IMR-90 (cell line): Measurements from ENCODE around the gene SLC5A11. TPM values are rescaled to one million over a fixed set of nuclear protein-coding genes. Genes with fewer than 3 reads are reported as not detected.

Experiments
- ATAC-seq: fragments of 200-7000 bp; cut with Tn5 transposase; 2 replicates; pipeline ENCODE4 v1.9.1; 2020; ENCODE audit warnings: low read depth, mild to moderate bottlenecking, moderate library complexity
- BruUV-seq: library from RNA; stranded (reverse); fragments of 400-500 nt; replicated peaks from 2 replicates; lab custom pipeline; 2021; lab: Mats Ljungman, UMichigan
- CTCF ChIA-PET: fragments of 300-600 bp; formaldehyde crosslinking; extraction: SDS; loops from one replicate; lab custom pipeline; 2021; ENCODE audit warnings: antibody characterized with exemption; lab: Yijun Ruan, JAX
- POLR2A ChIA-PET: fragments of 300-600 bp; sonication (Branson Sonifier 250); formaldehyde crosslinking; loops from one replicate; lab custom pipeline; 2022; ENCODE audit warnings: antibody characterized with exemption; ENCODE audit not compliant: unreplicated experiment; lab: Charles Lee
- DNase-seq: peaks from one replicate; pipeline ENCODE4 v3.0.0; 2013
- H2AFZ ChIP-seq: replicated peaks from 2 replicates; pipeline ENCODE3; 2013; ENCODE audit warnings: low read length, mild to moderate bottlenecking; ENCODE audit not compliant: poor library complexity
- H2AK5ac ChIP-seq: 2 replicates; pipeline ENCODE4 v1.6.1; 2013; ENCODE audit warnings: low read depth, low read length, inconsistent platforms
- H2AK9ac ChIP-seq: replicated peaks from 2 replicates; pipeline ENCODE3; 2013; ENCODE audit warnings: mild to moderate bottlenecking, low read depth, low read length, moderate library complexity; ENCODE audit not compliant: poor library complexity
- H2BK120ac ChIP-seq: 2 replicates; pipeline ENCODE4 v1.6.1; 2013; ENCODE audit warnings: low read depth, low read length, inconsistent platforms
- H2BK15ac ChIP-seq: 3 replicates; pipeline ENCODE4 v1.6.1; 2013; ENCODE audit warnings: low read depth, low read length, inconsistent platforms
- H2BK20ac ChIP-seq: 2 replicates; pipeline ENCODE4 v1.6.1; 2013; ENCODE audit warnings: low read depth, mild to moderate bottlenecking, inconsistent platforms, low read length, moderate library complexity
- H2BK5ac ChIP-seq: 2 replicates; pipeline ENCODE4 v1.6.1; 2013; ENCODE audit warnings: mild to moderate bottlenecking, low read depth, low read length, inconsistent platforms; ENCODE audit not compliant: poor library complexity, severe bottlenecking
- H3K14ac ChIP-seq: replicated peaks from 2 replicates; pipeline ENCODE4 v1.6.1; 2013; ENCODE audit warnings: low read depth, low read length, inconsistent platforms
- H3K18ac ChIP-seq: 2 replicates; pipeline ENCODE4 v1.6.1; 2013; ENCODE audit warnings: low read depth, low read length, control low read depth
- H3K23ac ChIP-seq: 2 replicates; pipeline ENCODE4 v1.6.1; 2013; ENCODE audit warnings: low read depth, low read length, inconsistent platforms
- H3K27ac ChIP-seq: 2 replicates; pipeline ENCODE4 v1.5.1; 2013; ENCODE audit warnings: mild to moderate bottlenecking, control low read depth, low read length; ENCODE audit not compliant: insufficient read depth
- H3K27me3 ChIP-seq: 2 replicates; pipeline ENCODE4 v1.6.1; 2013; ENCODE audit warnings: low read length; ENCODE audit not compliant: control insufficient read depth, insufficient read depth
- H3K36me3 ChIP-seq: 2 replicates; pipeline ENCODE4 v1.6.1; 2013; ENCODE audit warnings: low read length, mixed read lengths; ENCODE audit not compliant: control insufficient read depth, insufficient read depth
- H3K4ac ChIP-seq: 2 replicates; pipeline ENCODE4 v1.6.1; 2013; ENCODE audit warnings: low read depth, low read length, inconsistent platforms
- H3K4me1 ChIP-seq: 2 replicates; pipeline ENCODE4 v1.6.1; 2013; ENCODE audit warnings: low read length, mixed read lengths; ENCODE audit not compliant: control insufficient read depth, insufficient read depth
- H3K4me2 ChIP-seq: 2 replicates; pipeline ENCODE4 v1.6.1; 2013; ENCODE audit warnings: low read depth, mild to moderate bottlenecking, control low read depth, low read length, moderate library complexity
- H3K4me3 ChIP-seq: 2 replicates; pipeline ENCODE4 v1.5.1; 2013; ENCODE audit warnings: low read depth, mild to moderate bottlenecking, control low read depth, low read length, moderate library complexity; ENCODE audit not compliant: insufficient read depth
- H3K56ac ChIP-seq: 2 replicates; pipeline ENCODE4 v1.6.1; 2013; ENCODE audit warnings: low read length, inconsistent platforms; ENCODE audit not compliant: insufficient read depth; ENCODE audit errors: extremely low read depth
- H3K79me1 ChIP-seq, 2 experiments: 2 replicates each; pipeline ENCODE4 v1.6.1; 2013; ENCODE audit warnings: low read length in 2 of 2, inconsistent platforms in 1 of 2, low read depth in 1 of 2
- H3K9ac ChIP-seq: 2 replicates; pipeline ENCODE4 v1.6.1; 2013; ENCODE audit warnings: low read depth, low read length, control low read depth
- H3K9me1 ChIP-seq: 2 replicates; pipeline ENCODE4 v1.6.1; 2013; ENCODE audit warnings: low read length, inconsistent platforms; ENCODE audit not compliant: insufficient read depth
- H3K9me3 ChIP-seq: 2 replicates; pipeline ENCODE4 v1.6.1; 2013; ENCODE audit warnings: low read length; ENCODE audit not compliant: control insufficient read depth, insufficient read depth
- H4K20me1 ChIP-seq: 2 replicates; pipeline ENCODE4 v1.6.1; 2013; ENCODE audit warnings: low read length, inconsistent platforms; ENCODE audit not compliant: insufficient read depth
- H4K5ac ChIP-seq: 2 replicates; pipeline ENCODE4 v1.6.1; 2013; ENCODE audit warnings: mild to moderate bottlenecking, low read depth, low read length, control low read depth
- H4K8ac ChIP-seq, 2 experiments: 2 replicates each; pipeline ENCODE4 v1.6.1; 2013; ENCODE audit warnings: low read depth in 2 of 2, low read length in 2 of 2, control low read depth in 1 of 2, inconsistent platforms in 1 of 2
- H4K91ac ChIP-seq: 2 replicates; pipeline ENCODE4 v1.6.1; 2013; ENCODE audit warnings: low read depth, low read length, inconsistent platforms; ENCODE audit not compliant: insufficient read depth
- CEBPB ChIP-seq: IDR thresholded peaks from 2 replicates; pipeline ENCODE4 v1.6.1; 2012; ENCODE audit warnings: low read depth, low read length, improper control_type of control experiment
- CHD1 ChIP-seq: IDR thresholded peaks from 2 replicates; pipeline ENCODE4 v1.6.1; 2012; ENCODE audit warnings: low read depth, low read length, improper control_type of control experiment
- ELK1 ChIP-seq: fragments of 150-350 bp; IDR thresholded peaks from 2 replicates; pipeline ENCODE4 v1.6.1; 2016; ENCODE audit warnings: low read depth, mild to moderate bottlenecking, low read length, moderate library complexity, borderline replicate concordance
- FOS ChIP-seq: fragments of 150-350 bp; IDR thresholded peaks from 2 replicates; pipeline ENCODE4 v1.6.1; 2016; ENCODE audit warnings: low read depth, low read length
- MAFK ChIP-seq: IDR thresholded peaks from 2 replicates; pipeline ENCODE4 v1.6.1; 2012; ENCODE audit warnings: low read depth, low read length, improper control_type of control experiment
- MAZ ChIP-seq: IDR thresholded peaks from 2 replicates; pipeline ENCODE4 v1.6.1; 2012; ENCODE audit warnings: low read depth, mild to moderate bottlenecking, low read length, improper control_type of control experiment, moderate library complexity, borderline replicate concordance
- NFE2L2 ChIP-seq: fragments of 150-350 bp; IDR thresholded peaks from 2 replicates; pipeline ENCODE4 v1.6.1; 2016; ENCODE audit warnings: low read depth, mild to moderate bottlenecking, low read length
- POLR2A ChIP-seq: IDR thresholded peaks from 2 replicates; pipeline ENCODE4 v1.6.1; 2012; ENCODE audit warnings: mild to moderate bottlenecking, low read depth, low read length
- RAD21 ChIP-seq: IDR thresholded peaks from 2 replicates; pipeline ENCODE4 v1.6.1; 2012; ENCODE audit warnings: low read length, improper control_type of control experiment
- RCOR1 ChIP-seq: IDR thresholded peaks from 2 replicates; pipeline ENCODE4 v1.6.1; 2012; ENCODE audit warnings: mild to moderate bottlenecking, low read length, improper control_type of control experiment; ENCODE audit not compliant: insufficient replicate concordance
- RFX5 ChIP-seq: IDR thresholded peaks from 2 replicates; pipeline ENCODE4 v1.8.0; 2012; ENCODE audit warnings: low read depth, mild to moderate bottlenecking, low read length, moderate library complexity
- SMC3 ChIP-seq: fragments of 150-350 bp; IDR thresholded peaks from 2 replicates; pipeline ENCODE4 v1.6.1; 2016; ENCODE audit warnings: low read depth, mild to moderate bottlenecking, antibody characterized with exemption, low read length, moderate library complexity
- WGBS, 2 experiments: methylation state at CpG; one replicate each; pipeline versions ENCODE4 v1.1.5 to v1.1.7; 2013; ENCODE audit warnings: missing lambda C conversion rate in 2 of 2; ENCODE audit not compliant: insufficient read length in 1 of 2; ENCODE audit errors: extremely low coverage in 2 of 2; 5-methylcytosine and 5-hydroxymethylcytosine counted together
- dilution Hi-C: fragments of 300-500 bp; cut with HindIII; formaldehyde crosslinking; loops from one replicate; pipeline ENCODE4 v1.14.3; 2018; ENCODE audit warnings: low sequenced_read_pairs; ENCODE audit not compliant: unreplicated experiment
- in situ Hi-C: fragments of 300-500 bp; cut with MboI; formaldehyde crosslinking; loops from 3 replicates; pipeline ENCODE4 v1.14.3; 2019; ENCODE audit warnings: low sequenced_read_pairs, inconsistent platforms, mixed read lengths
- intact Hi-C: fragments of 100-400 bp; cut with micrococcal nuclease; formaldehyde crosslinking; loops from 2 replicates; pipeline ENCODE4 v1.10.0; 2022
- polyA plus RNA-seq, 3 experiments: library from polyadenylated mRNA; depleted of rRNA; stranded (reverse); fragments of >200 nt; gene quantifications; 2 replicates each; pipeline ENCODE4 v1.2.3, GENCODE V29; 2012; ENCODE audit warnings: low replicate concordance in 1 of 3
- total RNA-seq: library from RNA; depleted of rRNA; stranded (reverse); fragments of >200 nt; gene quantifications from 2 replicates; pipeline ENCODE4 v1.2.3, GENCODE V29; 2012

Gene SLC5A11
- total and polyA plus RNA-seq, 2 of the 4 experiments (the other 2 are of a cell fraction): under 0.01 TPM; not detected in 1

GRCh38 chr16:24816688-24817087 is 29.1 kb upstream of the SLC5A11 start:
- ATAC-seq (no peak), DNase-seq (no peak)
- Histone ChIP-seq H4K91ac (no peak overlapping the region), H3K9me3 (no peaks in the 10 kb centered on the region), H2AFZ (no peak overlapping the region), H2BK15ac (no peak overlapping the region), H3K9ac (no peak overlapping the region), H3K4me3 (no peak overlapping the region), H3K27me3 (no peaks in the 10 kb centered on the region), H3K14ac (no peak overlapping the region), H3K18ac (no peak overlapping the region), H4K5ac (no peak overlapping the region), H2BK120ac (no peak overlapping the region), H2BK5ac (no peak overlapping the region), H3K79me1 (peaks cover 20 to 24% of the 10 kb centered on the region in 2 experiments; a peak in 3 of 4 replicates), H3K27ac (no peak overlapping the region), H4K20me1 (no peaks in the 10 kb centered on the region), H4K8ac (no peak overlapping the region), H3K9me1 (peaks cover 8% of the 10 kb centered on the region; the same call in 1 of the 2 replicates), H3K4me2 (no peak overlapping the region), H2BK20ac (no peak overlapping the region), H2AK9ac (no peak overlapping the region), H3K4me1 (peaks cover 7% of the 10 kb centered on the region; the same call in 1 of the 2 replicates), H2AK5ac (no peak overlapping the region), H3K36me3 (peaks cover 69% of the 10 kb centered on the region), H3K56ac (no peak overlapping the region), H3K4ac (no peak overlapping the region), H3K23ac (no peak overlapping the region)
- in situ Hi-C loops: no loop called here
- no CpG with 5 or more reads among the region's 6 CpGs for WGBS, 2 experiments
- no TSS peak for BruUV-seq
- no peak for TF ChIP-seq CEBPB
- TF ChIP-seq SMC3: no peak
- TF ChIP-seq RFX5: no peak
- no peak for TF ChIP-seq MAZ
- TF ChIP-seq RAD21: no peak
- no peak for TF ChIP-seq FOS
- no peak for TF ChIP-seq ELK1
- TF ChIP-seq NFE2L2: no peak
- no peak for TF ChIP-seq MAFK
- no peak for TF ChIP-seq RCOR1
- no peak for TF ChIP-seq POLR2A
- TF ChIP-seq CHD1: no peak
- ChIA-PET POLR2A (no interaction called here), CTCF (interaction anchor here (1.2 kb wide), 1 partner anchor 8 kb away, joined by 3 read pairs; no protein-coding TSS in a partner anchor)
- dilution Hi-C loops: no loop called here
- intact Hi-C loops: no loop called here
